HCT116 (cell line): Measurements from ENCODE around the gene FAM50B. TPM values are rescaled to one million over a fixed set of nuclear protein-coding genes. Genes with fewer than 3 reads are reported as not detected.

ENCODE experiments used
- ATAC-seq: fragments of 200-7000 bp; cut with Tn5 transposase; 2 replicates; pipeline ENCODE4 v1.9.1; 2020; ENCODE audit warnings: mild to moderate bottlenecking, moderate library complexity
- BruUV-seq: library from RNA; stranded (reverse); fragments of 400-500 nt; replicated peaks from 2 replicates; lab custom pipeline; 2021; lab: Mats Ljungman, UMichigan
- CTCF ChIA-PET: fragments of 300-600 bp; sonication (Branson Sonifier 250); formaldehyde crosslinking; loops from one replicate; lab custom pipeline; 2021; ENCODE audit warnings: antibody characterized with exemption; lab: Charles Lee
- POLR2A ChIA-PET: fragments of 300-600, 350-600 bp; sonication (Branson Sonifier 250); formaldehyde crosslinking; loops from one replicate; lab custom pipeline; 2021; ENCODE audit warnings: antibody characterized with exemption; lab: Charles Lee
- RAD21 ChIA-PET, 2 experiments: fragments of 300-600 bp; sonication (Branson Sonifier 250); formaldehyde crosslinking; loops; one replicate each; lab custom pipeline; 2023; ENCODE audit warnings: low total read pairs in 2 of 2; ENCODE audit not compliant: uncharacterized antibody in 2 of 2, unreplicated experiment in 2 of 2, low non-redundant PET in 1 of 2; lab: Charles Lee
- DNase-seq: peaks from one replicate; pipeline ENCODE4 v3.0.0-alpha.2; 2010; ENCODE audit warnings: low read depth, low spot score
- H2AFZ ChIP-seq: fragments of 200-600 bp; shearing (Covaris generic), sonication (generic); 2 replicates; pipeline ENCODE4 v1.6.1; 2017; ENCODE audit warnings: low read depth, mixed run types, mixed read lengths, antibody characterized with exemption, low read length; ENCODE audit not compliant: poor library complexity, severe bottlenecking
- H3K27ac ChIP-seq: 2 replicates; pipeline ENCODE4 v1.5.1; 2012; ENCODE audit warnings: low read depth, low read length
- H3K27me3 ChIP-seq: fragments of 200-600 bp; sonication (generic); 2 replicates; pipeline ENCODE4 v1.6.1; 2016; ENCODE audit warnings: mixed run types, low read length, mixed read lengths; ENCODE audit not compliant: insufficient read depth
- H3K36me3 ChIP-seq, 2 experiments: fragments of 200-500 bp in 1 of 2; fragments of 200-600 bp in 1 of 2; sonication (Bioruptor generic) in 1 of 2; sonication (generic) in 1 of 2; 2 replicates each; pipeline versions ENCODE4 v1.5.1 to v1.6.1; 2014 to 2016; ENCODE audit warnings: low read length in 2 of 2, inconsistent platforms in 1 of 2, mixed read lengths in 1 of 2, mixed run types in 1 of 2; ENCODE audit not compliant: insufficient read depth in 2 of 2, control insufficient read depth in 1 of 2
- H3K4me1 ChIP-seq, 2 experiments: fragments of 200-600 bp in 1 of 2; sonication (generic) in 1 of 2; 2 replicates each; pipeline versions ENCODE4 v1.5.1 to v1.6.1; 2012 to 2017; ENCODE audit warnings: low read length in 2 of 2, inconsistent platforms in 1 of 2, mild to moderate bottlenecking in 1 of 2, mixed read lengths in 1 of 2, mixed run types in 1 of 2, moderate library complexity in 1 of 2; ENCODE audit not compliant: insufficient read depth in 2 of 2, control insufficient read depth in 1 of 2
- H3K4me2 ChIP-seq: fragments of 200-600 bp; sonication (generic); 2 replicates; pipeline ENCODE4 v1.6.1; 2017; ENCODE audit warnings: mixed run types, low read length, mixed read lengths
- H3K4me3 ChIP-seq, 2 experiments: fragments of 200-600 bp in 1 of 2; sonication (generic) in 1 of 2; replicated peaks in 1 of 2; 2 replicates each; pipeline ENCODE4 v1.5.1; 2011 to 2016; ENCODE audit warnings: low read length in 2 of 2, control low read depth in 1 of 2, low read depth in 1 of 2, mild to moderate bottlenecking in 1 of 2, mixed read lengths in 1 of 2, mixed run types in 1 of 2
- H3K79me2 ChIP-seq: fragments of 200-600 bp; sonication (generic); 2 replicates; pipeline ENCODE4 v1.6.1; 2017; ENCODE audit warnings: mild to moderate bottlenecking, mixed run types, low read length, moderate library complexity, mixed read lengths; ENCODE audit not compliant: insufficient read depth
- H3K9ac ChIP-seq: fragments of 200-600 bp; sonication (generic); 2 replicates; pipeline ENCODE4 v1.6.1; 2016; ENCODE audit warnings: low read length, mixed read lengths
- H3K9me2 ChIP-seq: fragments of 200-600 bp; sonication (generic), shearing (Covaris generic); 2 replicates; pipeline ENCODE4 v1.6.1; 2017; ENCODE audit warnings: mixed run types, mild to moderate bottlenecking, moderate library complexity; ENCODE audit not compliant: insufficient read depth
- H3K9me3 ChIP-seq, 2 experiments: fragments of 200-500 bp in 1 of 2; fragments of 200-600 bp in 1 of 2; sonication (Bioruptor generic) in 1 of 2; sonication (generic) in 1 of 2; 2 replicates each; pipeline ENCODE4 v1.6.1; 2014 to 2017; ENCODE audit warnings: low read length in 2 of 2, mixed read lengths in 2 of 2, inconsistent platforms in 1 of 2, low read depth in 1 of 2, mild to moderate bottlenecking in 1 of 2, mixed run types in 1 of 2, moderate library complexity in 1 of 2; ENCODE audit not compliant: control insufficient read depth in 1 of 2, insufficient read depth in 1 of 2
- H4K20me1 ChIP-seq: fragments of 200-600 bp; sonication (generic), shearing (Covaris generic); 2 replicates; pipeline ENCODE4 v1.6.1; 2017; ENCODE audit warnings: mixed run types, mild to moderate bottlenecking, moderate library complexity; ENCODE audit not compliant: insufficient read depth
- EGR1 ChIP-seq: IDR thresholded peaks from 2 replicates; pipeline ENCODE4 v1.6.1; 2012; ENCODE audit warnings: low read depth
- EZH2phosphoT487 ChIP-seq: fragments of 200-600 bp; IDR thresholded peaks from 2 replicates; pipeline ENCODE4 v1.6.1; 2018; ENCODE audit warnings: antibody characterized with exemption, borderline replicate concordance
- FOSL1 ChIP-seq: IDR thresholded peaks from 2 replicates; pipeline ENCODE4 v1.6.1; 2012; ENCODE audit warnings: low read depth
- JUND ChIP-seq: IDR thresholded peaks from 2 replicates; pipeline ENCODE4 v1.6.1; 2012
- POLR2AphosphoS5 ChIP-seq: IDR thresholded peaks from 2 replicates; pipeline ENCODE4 v1.6.1; 2011; ENCODE audit warnings: mild to moderate bottlenecking, low read depth, low read length, moderate library complexity
- RAD21 ChIP-seq: IDR thresholded peaks from 2 replicates; pipeline ENCODE4 v1.6.1; 2012; ENCODE audit warnings: low read depth, mild to moderate bottlenecking
- SIN3A ChIP-seq: IDR thresholded peaks from 2 replicates; pipeline ENCODE4 v1.6.1; 2012; ENCODE audit warnings: low read depth
- SP1 ChIP-seq: IDR thresholded peaks from 2 replicates; pipeline ENCODE4 v1.6.1; 2012; ENCODE audit warnings: low read depth
- SRF ChIP-seq: IDR thresholded peaks from 2 replicates; pipeline ENCODE4 v1.6.1; 2012; ENCODE audit warnings: low read depth
- ZNF274 ChIP-seq: fragments of 200-500 bp; sonication (Bioruptor generic); IDR thresholded peaks from 2 replicates; pipeline ENCODE4 v1.6.1; 2014; ENCODE audit warnings: mild to moderate bottlenecking, low read depth, low read length, inconsistent platforms
- intact Hi-C: fragments of 100-400 bp; cut with micrococcal nuclease; formaldehyde crosslinking; loops from 2 replicates; pipeline ENCODE4 v1.10.0; 2022
- total RNA-seq: library from RNA; stranded (reverse); gene quantifications from one replicate; pipeline ENCODE4 v1.2.1, GENCODE V29; 2021; ENCODE audit not compliant: unreplicated experiment
- TF ChIP-seq, protein P1 (sequence below): IDR thresholded peaks from 2 replicates; pipeline ENCODE4 v1.6.1; 2012
- TF ChIP-seq, protein P2 (sequence below): IDR thresholded peaks from 2 replicates; pipeline ENCODE4 v1.6.1; 2011; ENCODE audit warnings: mild to moderate bottlenecking, low read length, moderate library complexity; ENCODE audit not compliant: insufficient replicate concordance; ENCODE audit errors: extremely low read depth
- TF ChIP-seq, protein P3 (sequence below): IDR thresholded peaks from 2 replicates; pipeline ENCODE4 v1.6.1; 2012

FAM50B gene
- total RNA-seq, 1 experiment from 2014 or later, result 0.86 TPM

DNA sequence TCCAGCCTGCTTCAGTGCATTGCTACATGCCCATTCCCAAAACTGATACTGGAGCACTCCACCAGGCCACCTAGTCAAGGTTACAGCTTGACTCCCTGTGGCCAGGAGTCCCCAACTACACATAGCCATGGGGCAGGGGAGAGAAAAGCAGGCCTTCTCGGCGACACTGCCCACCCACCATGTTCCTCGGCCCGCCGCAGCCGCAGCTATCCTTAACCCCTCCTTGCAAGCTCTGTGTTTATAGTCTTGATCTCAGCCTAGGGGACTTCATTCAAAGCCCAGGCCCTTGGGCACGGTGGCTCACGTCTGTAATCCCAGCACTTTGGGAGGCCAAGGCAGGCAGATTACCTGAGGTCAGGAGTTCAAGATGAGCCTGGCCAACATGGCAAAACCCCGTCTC is 39.2 kb upstream of the FAM50B start:
- H3K4me2 ChIP-seq, result no peak overlapping the region
- no peaks in the 10 kb centered on the region for H3K79me2 ChIP-seq
- intact Hi-C loops, result no loop called here
- RAD21 ChIA-PET, result no interaction called here
- DNase-seq (no peak), ATAC-seq (no peak)
- H3K4me3 ChIP-seq, result no peak overlapping the region
- no peaks in the 10 kb centered on the region for H4K20me1 ChIP-seq
- no peaks in the 10 kb centered on the region for H3K27me3 ChIP-seq
- no peak overlapping the region for H3K9ac ChIP-seq
- POLR2A ChIA-PET, result interaction anchor here (1.2 kb wide), 1 partner anchor 16 kb away, joined by 3 read pairs; no protein-coding TSS in a partner anchor
- H3K9me3 ChIP-seq, result no peaks in the 10 kb centered on the region
- H2AFZ ChIP-seq, result no peak overlapping the region
- no peaks in the 10 kb centered on the region for H3K36me3 ChIP-seq
- BruUV-seq, result no TSS peak
- TF ChIP-seq, protein P1, sequence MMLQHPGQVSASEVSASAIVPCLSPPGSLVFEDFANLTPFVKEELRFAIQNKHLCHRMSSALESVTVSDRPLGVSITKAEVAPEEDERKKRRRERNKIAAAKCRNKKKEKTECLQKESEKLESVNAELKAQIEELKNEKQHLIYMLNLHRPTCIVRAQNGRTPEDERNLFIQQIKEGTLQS, result no peak
- TF ChIP-seq EZH2phosphoT487 (no peak), SIN3A (no peak), FOSL1 (no peak), SRF (no peak), JUND (no peak), EGR1 (no peak), SP1 (no peak), POLR2AphosphoS5 (no peak), ZNF274 (no peak), RAD21 (no peak)
- TF ChIP-seq, protein P2, sequence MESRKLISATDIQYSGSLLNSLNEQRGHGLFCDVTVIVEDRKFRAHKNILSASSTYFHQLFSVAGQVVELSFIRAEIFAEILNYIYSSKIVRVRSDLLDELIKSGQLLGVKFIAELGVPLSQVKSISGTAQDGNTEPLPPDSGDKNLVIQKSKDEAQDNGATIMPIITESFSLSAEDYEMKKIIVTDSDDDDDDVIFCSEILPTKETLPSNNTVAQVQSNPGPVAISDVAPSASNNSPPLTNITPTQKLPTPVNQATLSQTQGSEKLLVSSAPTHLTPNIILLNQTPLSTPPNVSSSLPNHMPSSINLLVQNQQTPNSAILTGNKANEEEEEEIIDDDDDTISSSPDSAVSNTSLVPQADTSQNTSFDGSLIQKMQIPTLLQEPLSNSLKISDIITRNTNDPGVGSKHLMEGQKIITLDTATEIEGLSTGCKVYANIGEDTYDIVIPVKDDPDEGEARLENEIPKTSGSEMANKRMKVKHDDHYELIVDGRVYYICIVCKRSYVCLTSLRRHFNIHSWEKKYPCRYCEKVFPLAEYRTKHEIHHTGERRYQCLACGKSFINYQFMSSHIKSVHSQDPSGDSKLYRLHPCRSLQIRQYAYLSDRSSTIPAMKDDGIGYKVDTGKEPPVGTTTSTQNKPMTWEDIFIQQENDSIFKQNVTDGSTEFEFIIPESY, result no peak
- TF ChIP-seq, protein P3, sequence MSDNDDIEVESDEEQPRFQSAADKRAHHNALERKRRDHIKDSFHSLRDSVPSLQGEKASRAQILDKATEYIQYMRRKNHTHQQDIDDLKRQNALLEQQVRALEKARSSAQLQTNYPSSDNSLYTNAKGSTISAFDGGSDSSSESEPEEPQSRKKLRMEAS, result no peak
- CTCF ChIA-PET, result interaction anchor here (1.1 kb wide), 1 partner anchor 169 kb away, joined by 4 read pairs; no protein-coding TSS in a partner anchor
- no peak overlapping the region for H3K27ac ChIP-seq
- peaks cover 21 to 40% of the 10 kb centered on the region in 2 experiments for H3K4me1 ChIP-seq
- no peaks in the 10 kb centered on the region for H3K9me2 ChIP-seq
